ENCODE data around the gene TTC12. TPM values are rescaled to one million over a fixed set of nuclear protein-coding genes. Genes with fewer than 3 reads are reported as not detected.

Gene TTC12
- total and polyA plus RNA-seq, 2 experiments from 2014 or later, result 6.7 to 7.7 TPM

GRCh38 chr11:113376156-113376555 is 61.8 kb downstream of the TTC12 start:
- no peaks in the 10 kb centered on the region for H3K36me3 ChIP-seq (ENCODE audit: low read depth)
- H3K4me2 ChIP-seq (ENCODE audit: unreplicated experiment), result no peak overlapping the region
- DNase-seq, result no peak

DNA sequence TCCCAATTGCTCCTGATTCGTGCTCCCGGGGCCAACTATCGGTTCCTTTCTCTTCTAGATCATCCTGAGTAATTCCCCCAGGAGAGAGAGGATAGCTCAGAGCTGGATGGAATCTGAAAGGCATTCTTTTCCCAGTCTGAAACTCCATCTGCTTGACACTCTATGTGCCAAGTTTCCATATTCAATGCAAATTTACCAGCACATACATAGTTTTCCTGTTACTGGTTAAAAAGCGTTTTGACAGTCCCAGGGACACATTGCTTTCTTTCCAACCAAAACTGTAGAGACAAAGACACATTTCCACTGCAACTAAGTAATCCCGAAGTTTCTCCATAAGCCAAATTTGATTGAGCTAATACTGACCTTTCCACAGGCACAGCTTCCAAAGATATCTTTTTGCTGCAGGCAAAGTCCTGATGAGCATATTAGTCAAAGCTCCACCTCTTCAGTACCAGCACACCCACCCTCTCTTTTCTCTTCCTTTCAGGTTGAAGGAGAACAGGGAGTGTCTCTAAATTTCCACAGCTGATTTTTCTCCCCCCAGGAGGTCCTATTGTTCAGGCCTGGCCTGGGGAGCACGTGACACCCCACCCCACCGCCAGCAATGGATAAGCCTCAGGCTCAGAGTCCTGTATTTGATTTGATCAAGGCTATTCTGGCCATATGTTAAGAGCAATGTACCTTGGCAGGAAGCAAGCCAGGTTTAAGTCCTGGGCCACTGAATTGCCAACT is 63.5 kb downstream of the TTC12 start:
- no peak overlapping the region for H3K27ac ChIP-seq
- H3K9ac ChIP-seq, result no peak overlapping the region
- in situ Hi-C loops (cut with MboI), result no loop called here
- no peaks in the 10 kb centered on the region for H3K9me2 ChIP-seq (ENCODE audit: insufficient read depth)
- H4K20me1 ChIP-seq (ENCODE audit: insufficient read depth), result no peaks in the 10 kb centered on the region
- H3K4me2 ChIP-seq (ENCODE audit: unreplicated experiment), result peak overlapping the region; percentile 8
- no peaks in the 10 kb centered on the region for H3K9me3 ChIP-seq (ENCODE audit: low read depth)
- no peak overlapping the region for H2AFZ ChIP-seq
- peaks cover 28% of the 10 kb centered on the region for H3F3A ChIP-seq (ENCODE audit: insufficient read depth)
- TF ChIP-seq EZH2 (IDR thresholded peaks at IDR 0.05; ENCODE audit: insufficient read depth, poor library complexity, severe bottlenecking), result no peak
- TF ChIP-seq EZH2phosphoT487 (IDR thresholded peaks at IDR 0.05; ENCODE audit: insufficient read depth, low read depth), result no peak
- 19 to 24% methylated on average over 7 of the region's 7 CpGs for WGBS, 2 experiments (ENCODE audit: low coverage in 1 of 2, low lambda C conversion rate in 2 of 2, missing lambda C conversion rate in 2 of 2)
- peaks cover 26% of the 10 kb centered on the region for H3K4me1 ChIP-seq (ENCODE audit: insufficient read depth)
- peak; percentile 61 for DNase-seq
- no peaks in the 10 kb centered on the region; the same call in 1 of the 2 replicates for H3K27me3 ChIP-seq (replicated peaks; ENCODE audit: insufficient read depth)
- no peak overlapping the region for H3K4me3 ChIP-seq
- no peaks in the 10 kb centered on the region for H3K36me3 ChIP-seq (ENCODE audit: low read depth)
- no peaks in the 10 kb centered on the region for H3K79me2 ChIP-seq (ENCODE audit: insufficient read depth)

More at GRCh38 chr11:113376156-113376555, 61.8 kb downstream of the TTC12 start:
- in situ Hi-C loops (cut with MboI), result no loop called here
- Histone ChIP-seq H3K4me3 (no peak overlapping the region), H3K9ac (no peak overlapping the region), H3K79me2 (ENCODE audit: insufficient read depth) (no peaks in the 10 kb centered on the region), H2AFZ (no peak overlapping the region), H3K4me1 (ENCODE audit: insufficient read depth) (peaks cover 30% of the 10 kb centered on the region), H3K9me2 (ENCODE audit: insufficient read depth) (no peaks in the 10 kb centered on the region), H3K9me3 (ENCODE audit: low read depth) (no peaks in the 10 kb centered on the region), H3K27me3 (replicated peaks; ENCODE audit: insufficient read depth) (no peaks in the 10 kb centered on the region), H3K27ac (no peak overlapping the region), H4K20me1 (ENCODE audit: insufficient read depth) (no peaks in the 10 kb centered on the region), H3F3A (ENCODE audit: insufficient read depth) (peaks cover 31% of the 10 kb centered on the region)
- TF ChIP-seq EZH2 (IDR thresholded peaks at IDR 0.05; ENCODE audit: insufficient read depth, poor library complexity, severe bottlenecking) (no peak), EZH2phosphoT487 (IDR thresholded peaks at IDR 0.05; ENCODE audit: insufficient read depth, low read depth) (no peak)
- 66 to 74% methylated on average over 3 of the region's 3 CpGs for WGBS, 2 experiments (ENCODE audit: low coverage in 1 of 2, low lambda C conversion rate in 2 of 2, missing lambda C conversion rate in 2 of 2)

DNA sequence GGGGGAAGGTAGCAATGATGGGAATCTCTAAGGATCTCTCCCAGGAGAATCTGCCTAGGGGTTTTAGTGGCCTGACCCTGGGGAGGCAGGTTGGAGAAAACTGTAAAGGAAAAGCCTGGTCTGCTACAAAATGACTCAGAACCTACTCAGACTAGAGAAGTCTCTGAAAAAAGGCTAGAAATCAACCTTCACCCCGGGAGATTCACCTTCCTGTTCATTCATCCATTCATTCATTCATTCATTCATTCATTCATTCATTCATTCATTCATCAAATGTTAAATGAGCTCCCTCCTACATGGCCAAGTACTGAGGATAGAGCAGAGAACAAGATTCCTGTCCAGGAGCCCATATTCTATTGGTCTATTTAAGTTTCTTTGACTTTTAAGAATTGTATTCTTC is 64.3 kb downstream of the TTC12 start:
- peak; percentile 26 for DNase-seq
- Histone ChIP-seq H3K9me3 (ENCODE audit: low read depth) (no peaks in the 10 kb centered on the region), H3K9ac (no peak overlapping the region), H3K27ac (no peak overlapping the region), H3K27me3 (replicated peaks; ENCODE audit: insufficient read depth) (no peaks in the 10 kb centered on the region; the same call in 1 of the 2 replicates), H3K4me1 (ENCODE audit: insufficient read depth) (peaks cover 19% of the 10 kb centered on the region), H3K4me3 (no peak overlapping the region), H3K79me2 (ENCODE audit: insufficient read depth) (no peaks in the 10 kb centered on the region), H3K36me3 (ENCODE audit: low read depth) (no peaks in the 10 kb centered on the region), H4K20me1 (ENCODE audit: insufficient read depth) (no peaks in the 10 kb centered on the region), H2AFZ (no peak overlapping the region), H3F3A (ENCODE audit: insufficient read depth) (peaks cover 23% of the 10 kb centered on the region; the same call in 1 of the 2 replicates), H3K9me2 (ENCODE audit: insufficient read depth) (no peaks in the 10 kb centered on the region), H3K4me2 (ENCODE audit: unreplicated experiment) (no peak overlapping the region)
- 46 to 54% methylated on average over 1 of the region's 1 CpG for WGBS, 2 experiments (ENCODE audit: low coverage in 1 of 2, low lambda C conversion rate in 2 of 2, missing lambda C conversion rate in 2 of 2)
- in situ Hi-C loops (cut with MboI), result no loop called here
- TF ChIP-seq EZH2 (IDR thresholded peaks at IDR 0.05; ENCODE audit: insufficient read depth, poor library complexity, severe bottlenecking) (no peak), EZH2phosphoT487 (IDR thresholded peaks at IDR 0.05; ENCODE audit: insufficient read depth, low read depth) (no peak)

DNA sequence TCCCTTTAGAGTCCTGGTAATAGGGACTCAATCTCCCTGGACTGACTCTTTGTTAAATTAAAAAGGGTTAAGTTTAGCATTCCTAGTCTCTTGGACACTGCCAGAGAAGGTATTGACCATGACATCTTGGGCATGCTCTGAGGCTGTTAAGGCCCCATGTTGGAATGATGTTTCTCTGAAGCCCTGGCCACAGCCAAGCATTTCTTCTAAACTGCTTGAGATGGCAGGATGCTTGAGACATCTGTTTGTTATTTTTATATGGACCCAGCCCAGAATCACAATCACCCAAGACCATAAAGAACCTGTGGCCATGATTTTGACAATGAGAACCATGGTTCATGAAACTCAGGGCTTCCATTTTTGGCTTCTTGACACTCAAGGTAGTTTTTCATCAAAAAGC is 67.7 kb downstream of the TTC12 start:
- no peaks in the 10 kb centered on the region for H3K79me2 ChIP-seq (ENCODE audit: insufficient read depth)
- TF ChIP-seq EZH2 (IDR thresholded peaks at IDR 0.05; ENCODE audit: insufficient read depth, poor library complexity, severe bottlenecking) (no peak), EZH2phosphoT487 (IDR thresholded peaks at IDR 0.05; ENCODE audit: insufficient read depth, low read depth) (no peak)
- no peak overlapping the region for H3K4me3 ChIP-seq
- in situ Hi-C loops (cut with MboI), result no loop called here
- peaks cover 27% of the 10 kb centered on the region for H3K4me1 ChIP-seq (ENCODE audit: insufficient read depth)
- H3K9me3 ChIP-seq (ENCODE audit: low read depth), result no peaks in the 10 kb centered on the region
- H3K36me3 ChIP-seq (ENCODE audit: low read depth), result no peaks in the 10 kb centered on the region
- H3K27ac ChIP-seq, result no peak overlapping the region
- no peaks in the 10 kb centered on the region for H3K9me2 ChIP-seq (ENCODE audit: insufficient read depth)
- no peaks in the 10 kb centered on the region; the same call in 1 of the 2 replicates for H4K20me1 ChIP-seq (ENCODE audit: insufficient read depth)
- H3K27me3 ChIP-seq (replicated peaks; ENCODE audit: insufficient read depth), result peaks cover 5% of the 10 kb centered on the region; the same call in 1 of the 2 replicates
- no peak for DNase-seq
- H3K4me2 ChIP-seq (ENCODE audit: unreplicated experiment), result no peak overlapping the region
- peaks cover 23% of the 10 kb centered on the region; the same call in 1 of the 2 replicates for H3F3A ChIP-seq (ENCODE audit: insufficient read depth)
- no peak overlapping the region for H3K9ac ChIP-seq
- no peak overlapping the region for H2AFZ ChIP-seq
